Endodermal cell (in vitro differentiated cells): ENCODE measurements around the gene CYP27C1. TPM values are rescaled to one million over a fixed set of nuclear protein-coding genes. Genes with fewer than 3 reads are reported as not detected.

Experiments used
- DNase-seq: peaks from one replicate; pipeline ENCODE4 v3.0.0-alpha.2; 2017
- H3K27ac ChIP-seq: 2 replicates; pipeline ENCODE4 v1.5.1; 2013; ENCODE audit warnings: mild to moderate bottlenecking, low read depth, low read length, moderate library complexity
- H3K27me3 ChIP-seq: 2 replicates; pipeline ENCODE4 v1.6.1; 2013; ENCODE audit warnings: mild to moderate bottlenecking, low read length, moderate library complexity; ENCODE audit not compliant: insufficient read depth, control insufficient read depth, poor library complexity, severe bottlenecking
- H3K36me3 ChIP-seq: 2 replicates; pipeline ENCODE4 v1.7.0; 2013; ENCODE audit warnings: mild to moderate bottlenecking, low read length, moderate library complexity; ENCODE audit not compliant: control insufficient read depth, insufficient read depth
- H3K4me1 ChIP-seq: one replicate; pipeline ENCODE4 v1.7.0; 2013; ENCODE audit warnings: low read length; ENCODE audit not compliant: control insufficient read depth, insufficient read depth
- H3K4me3 ChIP-seq: 2 replicates; pipeline ENCODE4 v1.5.1; 2013; ENCODE audit warnings: mild to moderate bottlenecking, low read length, moderate library complexity
- H3K9ac ChIP-seq: 2 replicates; pipeline ENCODE4 v1.6.1; 2013; ENCODE audit warnings: mild to moderate bottlenecking, low read length, moderate library complexity; ENCODE audit not compliant: poor library complexity, severe bottlenecking; ENCODE audit errors: extremely low read depth
- H3K9me3 ChIP-seq: 2 replicates; pipeline ENCODE4 v1.6.1; 2013; ENCODE audit warnings: mild to moderate bottlenecking, low read length, moderate library complexity; ENCODE audit not compliant: control insufficient read depth
- H3K27ac Mint-ChIP-seq: 2 replicates; pipeline ENCODE4 v1.8.0; 2020; ENCODE audit warnings: mixed read lengths
- H3K27me3 Mint-ChIP-seq: 2 replicates; pipeline ENCODE4 v1.8.0; 2021; ENCODE audit warnings: mild to moderate bottlenecking, mixed read lengths; ENCODE audit not compliant: insufficient read depth
- H3K36me3 Mint-ChIP-seq: 2 replicates; pipeline ENCODE4 v1.8.0; 2020; ENCODE audit warnings: low read depth, mixed read lengths
- H3K4me1 Mint-ChIP-seq: 2 replicates; pipeline ENCODE4 v1.8.0; 2020; ENCODE audit warnings: mixed read lengths
- H3K4me3 Mint-ChIP-seq: 2 replicates; pipeline ENCODE4 v1.8.0; 2020; ENCODE audit warnings: mild to moderate bottlenecking, moderate library complexity, mixed read lengths
- H3K9me3 Mint-ChIP-seq: 2 replicates; pipeline ENCODE4 v1.8.0; 2020; ENCODE audit warnings: mild to moderate bottlenecking, mixed read lengths
- WGBS, 2 experiments: methylation state at CpG; one replicate each; pipeline versions ENCODE4 v1.1.5 to v1.1.7; 2013; ENCODE audit warnings: missing lambda C conversion rate in 2 of 2, mixed read lengths in 1 of 2; ENCODE audit not compliant: insufficient coverage in 1 of 2, insufficient read length in 1 of 2; 5-methylcytosine and 5-hydroxymethylcytosine counted together
- total RNA-seq, 2 donors: library from RNA; stranded (reverse); fragmentation: NEBNext Ultra II Directional in 1 of 2; extraction: Animal tissue kit (Norgen Biotek cat#: 25700) in 1 of 2; gene quantifications; 2 replicates in 1 of 2; 3 replicates in 1 of 2; pipeline ENCODE4 v1.2.1, GENCODE V29; 2021
- TF ChIP-seq, protein P1 (sequence below): fragments of 200-600 bp; sonication (generic); conservative IDR thresholded peaks from 2 replicates; pipeline ENCODE4 v1.5.0; 2021; ENCODE audit warnings: antibody characterized with exemption, mild to moderate bottlenecking

CYP27C1 gene
- total RNA-seq, 2 donors from 2014 or later, result 4.4 to 4.9 TPM

DNA sequence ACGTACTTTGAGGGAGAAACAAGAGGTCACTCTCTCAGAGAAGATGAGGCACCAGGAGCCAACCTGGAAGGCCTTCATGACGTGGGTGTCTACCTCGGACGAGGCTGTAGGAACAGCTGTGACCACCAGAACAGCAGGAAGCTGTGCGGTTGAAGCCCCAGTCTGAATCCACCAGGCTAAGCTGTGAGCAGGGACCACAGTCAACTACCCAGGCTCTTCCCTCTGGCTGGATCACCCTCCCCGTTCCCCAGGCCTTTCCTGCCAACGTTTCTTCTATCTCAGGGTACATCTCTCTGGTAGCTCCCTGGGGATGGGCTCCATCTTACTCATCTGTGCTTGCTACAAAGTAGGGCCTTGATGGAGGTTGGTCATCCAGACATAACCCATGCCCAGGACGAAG lies 36.8 kb upstream of the CYP27C1 start:
- Mint-ChIP-seq H3K9me3 (no peaks in the 10 kb centered on the region), H3K27ac (no peak overlapping the region), H3K4me1 (no peaks in the 10 kb centered on the region), H3K4me3 (no peak overlapping the region), H3K36me3 (peaks cover 55% of the 10 kb centered on the region), H3K27me3 (no peaks in the 10 kb centered on the region)
- no peak for DNase-seq
- Histone ChIP-seq H3K27me3 (no peaks in the 10 kb centered on the region), H3K4me3 (no peak overlapping the region), H3K9me3 (no peaks in the 10 kb centered on the region), H3K9ac (no peak overlapping the region), H3K36me3 (peaks cover 55% of the 10 kb centered on the region), H3K27ac (no peak overlapping the region), H3K4me1 (no peaks in the 10 kb centered on the region)
- WGBS, 2 experiments, result 92 to 100% methylated on average over 8 of the region's 8 CpGs
- TF ChIP-seq, protein P1, sequence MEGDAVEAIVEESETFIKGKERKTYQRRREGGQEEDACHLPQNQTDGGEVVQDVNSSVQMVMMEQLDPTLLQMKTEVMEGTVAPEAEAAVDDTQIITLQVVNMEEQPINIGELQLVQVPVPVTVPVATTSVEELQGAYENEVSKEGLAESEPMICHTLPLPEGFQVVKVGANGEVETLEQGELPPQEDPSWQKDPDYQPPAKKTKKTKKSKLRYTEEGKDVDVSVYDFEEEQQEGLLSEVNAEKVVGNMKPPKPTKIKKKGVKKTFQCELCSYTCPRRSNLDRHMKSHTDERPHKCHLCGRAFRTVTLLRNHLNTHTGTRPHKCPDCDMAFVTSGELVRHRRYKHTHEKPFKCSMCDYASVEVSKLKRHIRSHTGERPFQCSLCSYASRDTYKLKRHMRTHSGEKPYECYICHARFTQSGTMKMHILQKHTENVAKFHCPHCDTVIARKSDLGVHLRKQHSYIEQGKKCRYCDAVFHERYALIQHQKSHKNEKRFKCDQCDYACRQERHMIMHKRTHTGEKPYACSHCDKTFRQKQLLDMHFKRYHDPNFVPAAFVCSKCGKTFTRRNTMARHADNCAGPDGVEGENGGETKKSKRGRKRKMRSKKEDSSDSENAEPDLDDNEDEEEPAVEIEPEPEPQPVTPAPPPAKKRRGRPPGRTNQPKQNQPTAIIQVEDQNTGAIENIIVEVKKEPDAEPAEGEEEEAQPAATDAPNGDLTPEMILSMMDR, result no peak

DNA sequence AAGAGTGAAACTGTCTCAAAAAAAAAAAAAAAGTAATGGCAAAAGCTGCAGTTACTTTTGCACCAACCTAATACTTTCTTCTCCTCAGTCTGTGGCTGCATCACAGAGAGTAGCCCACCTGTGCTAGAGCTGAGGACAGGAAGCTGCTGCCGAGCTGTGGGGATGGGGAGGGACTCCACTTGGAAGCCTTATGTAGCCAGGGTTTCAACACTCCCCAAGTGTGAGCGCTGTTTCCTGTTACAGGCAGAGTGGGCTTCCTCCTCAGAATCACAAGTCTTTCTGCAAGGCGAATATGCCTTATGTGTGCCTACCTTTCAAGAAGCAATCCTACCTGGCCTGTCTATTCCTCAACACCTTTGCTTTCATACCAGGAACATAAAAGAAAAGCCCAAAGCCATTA lies 36.3 kb upstream of the CYP27C1 start:
- H3K36me3 Mint-ChIP-seq, result peaks cover 50% of the 10 kb centered on the region

DNA sequence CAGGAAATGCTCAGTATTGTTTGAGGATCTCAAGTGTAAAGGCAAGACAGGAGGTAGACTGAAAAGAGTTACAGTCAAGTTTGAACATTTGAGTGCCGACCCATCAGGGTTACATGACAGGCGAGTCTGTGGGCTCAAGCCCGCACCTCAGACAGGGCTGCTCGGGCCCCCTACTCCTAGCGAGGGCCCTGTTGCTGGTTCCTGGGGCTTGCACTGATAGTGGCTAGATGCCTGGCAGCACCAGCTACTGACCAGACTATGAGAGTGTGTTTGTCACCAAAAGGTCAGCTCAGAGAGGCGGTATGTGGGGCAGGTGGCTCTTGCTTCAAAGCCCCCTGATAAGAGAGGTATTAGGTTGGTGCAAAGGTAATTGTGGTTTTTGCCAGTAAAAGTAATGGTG lies 35.6 kb upstream of the CYP27C1 start:
- no peak overlapping the region for H3K4me3 ChIP-seq
- peak overlapping the region; percentile 12 for H3K27ac ChIP-seq
- no peak for DNase-seq
- TF ChIP-seq, protein P1, result no peak
- peaks cover 45% of the 10 kb centered on the region for H3K36me3 Mint-ChIP-seq
- no peaks in the 10 kb centered on the region for H3K9me3 ChIP-seq
- WGBS, 2 experiments, result 93 to 99% methylated on average over 6 of the region's 6 CpGs
- H3K9me3 Mint-ChIP-seq, result no peaks in the 10 kb centered on the region
- peak overlapping the region; percentile 44 for H3K27ac Mint-ChIP-seq
- H3K27me3 ChIP-seq, result no peaks in the 10 kb centered on the region
- peaks cover 44% of the 10 kb centered on the region for H3K36me3 ChIP-seq
- H3K4me3 Mint-ChIP-seq, result no peak overlapping the region
- H3K27me3 Mint-ChIP-seq, result no peaks in the 10 kb centered on the region
- H3K4me1 Mint-ChIP-seq, result no peaks in the 10 kb centered on the region
- H3K9ac ChIP-seq, result no peak overlapping the region
- no peaks in the 10 kb centered on the region for H3K4me1 ChIP-seq

More for the DNA sequence above, 36.3 kb upstream of the CYP27C1 start:
- Histone ChIP-seq H3K27ac (no peak overlapping the region), H3K4me3 (no peak overlapping the region), H3K9ac (no peak overlapping the region), H3K27me3 (no peaks in the 10 kb centered on the region), H3K36me3 (peaks cover 50% of the 10 kb centered on the region), H3K4me1 (no peaks in the 10 kb centered on the region), H3K9me3 (no peaks in the 10 kb centered on the region)
- TF ChIP-seq, protein P1, result no peak
- H3K27ac Mint-ChIP-seq, result no peak overlapping the region
- H3K27me3 Mint-ChIP-seq, result no peaks in the 10 kb centered on the region
- no peak overlapping the region for H3K4me3 Mint-ChIP-seq
- DNase-seq, result no peak
- WGBS, 2 experiments, result 93 to 100% methylated on average over 3 of the region's 3 CpGs
- no peaks in the 10 kb centered on the region for H3K4me1 Mint-ChIP-seq
- H3K9me3 Mint-ChIP-seq, result no peaks in the 10 kb centered on the region
